HepG2 (cell line): ENCODE measurements around the gene PLSCR4. TPM values are rescaled to one million over a fixed set of nuclear protein-coding genes. Genes with fewer than 3 reads are reported as not detected.

ENCODE experiments used
- BORCS8-MEF2B ChIP-seq: sonication (generic); formaldehyde crosslinking; IDR thresholded peaks from 2 replicates; pipeline ENCODE4 v1.8.0; 2022; ENCODE audit warnings: mild to moderate bottlenecking, missing genetic modification reagents
- CHCHD3 ChIP-seq: sonication (generic); formaldehyde crosslinking; IDR thresholded peaks from 2 replicates; pipeline ENCODE4 v1.8.0; 2022; ENCODE audit warnings: mild to moderate bottlenecking, missing genetic modification reagents, moderate library complexity
- GZF1 ChIP-seq: sonication (generic); formaldehyde crosslinking; IDR thresholded peaks from 2 replicates; pipeline ENCODE4 v1.5.1; 2020; ENCODE audit warnings: mild to moderate bottlenecking, missing genetic modification reagents
- HNRNPK ChIP-seq: fragments of 200-400 bp; formaldehyde crosslinking; IDR thresholded peaks from 2 replicates; pipeline ENCODE4 v1.6.1; 2018; ENCODE audit warnings: low read length, low read depth, moderate library complexity, mild to moderate bottlenecking; ENCODE audit not compliant: poor library complexity, severe bottlenecking
- JUN ChIP-seq: sonication (generic); formaldehyde crosslinking; IDR thresholded peaks from 2 replicates; pipeline ENCODE4 v1.4.0; 2020; ENCODE audit warnings: mild to moderate bottlenecking, missing genetic modification reagents
- PTBP1 ChIP-seq: fragments of 200-400 bp; formaldehyde crosslinking; IDR thresholded peaks from 2 replicates; pipeline ENCODE4 v1.6.1; 2018; ENCODE audit warnings: low read length, low read depth; ENCODE audit not compliant: poor library complexity, severe bottlenecking
- RNF2 ChIP-seq: fragments of 450-650 bp; conservative IDR thresholded peaks from 2 replicates; pipeline ENCODE4 v1.6.1; 2016; ENCODE audit warnings: low read depth
- TBP ChIP-seq: sonication (generic); formaldehyde crosslinking; IDR thresholded peaks from 2 replicates; pipeline ENCODE4 v1.5.0; 2020; ENCODE audit warnings: missing genetic modification reagents
- THAP11 ChIP-seq: IDR thresholded peaks from 2 replicates; pipeline ENCODE4 v1.6.1; 2016; ENCODE audit warnings: missing biosample characterization, missing genetic modification reagents
- XRCC5 ChIP-seq: fragments of 200-400 bp; formaldehyde crosslinking; optimal IDR thresholded peaks from 2 replicates; pipeline ENCODE3; 2017; ENCODE audit warnings: mild to moderate bottlenecking, low read length
- ZNF230 ChIP-seq: sonication (generic); formaldehyde crosslinking; IDR thresholded peaks from 2 replicates; pipeline ENCODE4 v1.4.0; 2020; ENCODE audit warnings: mild to moderate bottlenecking, missing genetic modification reagents
- ZNF335 ChIP-seq: sonication (generic); formaldehyde crosslinking; IDR thresholded peaks from 2 replicates; pipeline ENCODE4 v1.4.0; 2020; ENCODE audit warnings: missing genetic modification reagents
- ZNF44 ChIP-seq: sonication (generic); formaldehyde crosslinking; IDR thresholded peaks from 2 replicates; pipeline ENCODE4 v1.5.1; 2020; ENCODE audit warnings: mild to moderate bottlenecking, missing genetic modification reagents
- ZNF609 ChIP-seq: sonication (generic); formaldehyde crosslinking; IDR thresholded peaks from 2 replicates; pipeline ENCODE4 v1.4.0; 2020; ENCODE audit warnings: mild to moderate bottlenecking, missing genetic modification reagents, borderline replicate concordance
- ZNF670 ChIP-seq: sonication (generic); formaldehyde crosslinking; IDR thresholded peaks from 2 replicates; pipeline ENCODE4 v1.8.0; 2022; ENCODE audit warnings: mild to moderate bottlenecking, missing genetic modification reagents, borderline replicate concordance
- ZNF7 ChIP-seq: IDR thresholded peaks from 2 replicates; pipeline ENCODE4 v1.6.1; 2016; ENCODE audit warnings: missing biosample characterization, missing genetic modification reagents
- polyA plus RNA-seq, 8 experiments: library from polyadenylated mRNA; depleted of rRNA in 3 of 8; stranded (reverse) in 7 of 8; unstranded in 1 of 8; fragments of >200 nt; fragmentation: Illumina TruSeq in 4 of 8; extraction: Trizol in 4 of 8; gene quantifications; 2 replicates each; pipeline versions ENCODE4 v1.2.1 to v1.2.3, GENCODE V29; 2011 to 2016; ENCODE audit warnings: low read depth in 4 of 8, missing spikeins in 1 of 8, mixed read lengths in 1 of 8; ENCODE audit not compliant: insufficient read depth in 1 of 8
- total RNA-seq, 5 experiments: library from RNA; depleted of rRNA; stranded (reverse); fragments of >200 nt; fragmentation: Illumina TruSeq; extraction: Trizol; gene quantifications; 2 replicates each; pipeline ENCODE4 v1.2.3, GENCODE V29; 2016; ENCODE audit warnings: low read depth in 1 of 5
- TF ChIP-seq, protein P1 (sequence below): IDR thresholded peaks from 2 replicates; pipeline ENCODE4 v1.6.1; 2016; ENCODE audit warnings: low read depth, control low read depth

PLSCR4 gene
- total and polyA plus RNA-seq, 2 of the 13 experiments (the other 11 are each of a cell fraction or from before 2014, with no cell fraction given) = 1.5 to 59.0 TPM

- TF ChIP-seq ZNF670 (0 out of 2 replicates have a peak, but pooled peaks have one; percentile 39), ZNF230 (CRISPR knock-in tag) (no peak), HNRNPK (no peak), TBP (CRISPR knock-in tag) (no peak), XRCC5 (peak; percentile 35), JUN (CRISPR knock-in tag) (no peak; the same call in 1 of the 2 replicates), ZNF7 (CRISPR knock-in tag) (no peak), PTBP1 (no peak), ZNF609 (CRISPR knock-in tag) (peak; percentile 79), CHCHD3 (no peak), GZF1 (CRISPR knock-in tag) (0 out of 2 replicates have a peak, but pooled peaks have one; percentile 33), RNF2 (no peak), ZNF44 (0 out of 2 replicates have a peak, but pooled peaks have one; percentile 69), ZNF335 (CRISPR knock-in tag) (0 out of 2 replicates have a peak, but pooled peaks have one; percentile 62), BORCS8-MEF2B (CRISPR knock-in tag) (0 out of 2 replicates have a peak, but pooled peaks have one; percentile 44), THAP11 (CRISPR knock-in tag) (peak; percentile 52)
- TF ChIP-seq, protein P1, sequence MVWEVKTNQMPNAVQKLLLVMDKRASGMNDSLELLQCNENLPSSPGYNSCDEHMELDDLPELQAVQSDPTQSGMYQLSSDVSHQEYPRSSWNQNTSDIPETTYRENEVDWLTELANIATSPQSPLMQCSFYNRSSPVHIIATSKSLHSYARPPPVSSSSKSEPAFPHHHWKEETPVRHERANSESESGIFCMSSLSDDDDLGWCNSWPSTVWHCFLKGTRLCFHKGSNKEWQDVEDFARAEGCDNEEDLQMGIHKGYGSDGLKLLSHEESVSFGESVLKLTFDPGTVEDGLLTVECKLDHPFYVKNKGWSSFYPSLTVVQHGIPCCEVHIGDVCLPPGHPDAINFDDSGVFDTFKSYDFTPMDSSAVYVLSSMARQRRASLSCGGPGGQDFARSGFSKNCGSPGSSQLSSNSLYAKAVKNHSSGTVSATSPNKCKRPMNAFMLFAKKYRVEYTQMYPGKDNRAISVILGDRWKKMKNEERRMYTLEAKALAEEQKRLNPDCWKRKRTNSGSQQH (CRISPR knock-in tag) = no peak; the same call in 1 of the 2 replicates
Observed at GRCh38 chr3:146222204-146223046, 28.5 kb downstream of the PLSCR4 start (continued).
